BLaER1 treated with 17β-estradiol and CSF1 and Interleukin-3, amounts not matched to agents 10 nM and 100 nM (cell line): ENCODE results near the gene CHAD.
"Not testable (repeated sequence)": the region's sequence is repeated elsewhere in the genome, so short reads cannot be mapped to it uniquely, and the experiment has no call there.

Experiments
- H3K27ac ChIP-seq, 11 experiments: shearing (Covaris generic); formaldehyde crosslinking; 2 replicates each; pipeline ENCODE4 v1.8.1; 2022
- H3K27me3 ChIP-seq, 11 experiments: shearing (Covaris generic); formaldehyde crosslinking; 2 replicates each; pipeline ENCODE4 v1.8.1; 2022
- H3K36me3 ChIP-seq, 11 experiments: shearing (Covaris generic); formaldehyde crosslinking; 2 replicates each; pipeline ENCODE4 v1.8.1; 2022
- H3K4me1 ChIP-seq, 10 experiments: shearing (Covaris generic); formaldehyde crosslinking; 2 replicates each; pipeline ENCODE4 v1.8.1; 2022
- H3K4me2 ChIP-seq, 11 experiments: shearing (Covaris generic); formaldehyde crosslinking; 2 replicates each; pipeline ENCODE4 v1.8.1; 2022
- H3K4me3 ChIP-seq, 10 experiments: shearing (Covaris generic); formaldehyde crosslinking; 2 replicates each; pipeline ENCODE4 v1.8.1; 2022
- H3K9ac ChIP-seq, 11 experiments: shearing (Covaris generic); formaldehyde crosslinking; 2 replicates each; pipeline ENCODE4 v1.8.1; 2022
- H3K9me3 ChIP-seq, 11 experiments: shearing (Covaris generic); formaldehyde crosslinking; replicated peaks in 1 of 11; 2 replicates each; pipeline ENCODE4 v1.8.1; 2022
- H4K20me1 ChIP-seq, 11 experiments: shearing (Covaris generic); formaldehyde crosslinking; 2 replicates each; pipeline ENCODE4 v1.8.1; 2022
- Cebpa-rat ChIP-seq, 11 experiments: shearing (Covaris generic); IDR thresholded peaks; 2 replicates each; pipeline ENCODE4 v1.8.1; 2022

CHAD gene

GRCh38 chr17:50421308-50422051 is 47.2 kb downstream of the CHAD start:
- peak overlapping the region; percentile 74 to 94 (median 84) for H3K4me2 ChIP-seq
- no peaks in the 10 kb centered on the region for H3K27me3 ChIP-seq
- TF ChIP-seq Cebpa-rat (IDR thresholded peaks at IDR 0.05), result no peak
- peaks cover 0 to 22% (median 17%) of the 10 kb centered on the region in 11 experiments; a peak in 19 of 22 replicates for H3K9me3 ChIP-seq
- H3K4me1 ChIP-seq, result peaks cover 43 to 56% (median 47%) of the 10 kb centered on the region in 10 experiments
- no peaks in the 10 kb centered on the region for H4K20me1 ChIP-seq
- H3K36me3 ChIP-seq, result no peaks in the 10 kb centered on the region; a peak in 1 of 22 replicates
- H3K27ac ChIP-seq, result peak overlapping the region; percentile 61 to 89 (median 82)
- peak overlapping the region; percentile 55 to 79 (median 75); a peak in 21 of 22 replicates for H3K9ac ChIP-seq
- peak overlapping the region; percentile 37 to 62 (median 52) for H3K4me3 ChIP-seq

GRCh38 chr17:50420419-50421112 is 48.1 kb downstream of the CHAD start:
- Histone ChIP-seq H3K27me3 (no peaks in the 10 kb centered on the region), H3K36me3 (no peaks in the 10 kb centered on the region; a peak in 1 of 22 replicates), H3K4me1 (peaks cover 40 to 53% (median 44%) of the 10 kb centered on the region in 10 experiments), H3K9ac (peak overlapping the region in 10 of 11 experiments; percentile 55 to 79 (median 75); a peak in 19 of 22 replicates), H3K9me3 (peaks cover 0 to 22% (median 17%) of the 10 kb centered on the region in 11 experiments; a peak in 19 of 22 replicates), H4K20me1 (no peaks in the 10 kb centered on the region), H3K4me3 (peak overlapping the region; percentile 37 to 62 (median 52); a peak in 15 of 20 replicates), H3K4me2 (peak overlapping the region; percentile 74 to 94 (median 84)), H3K27ac (peak overlapping the region; percentile 61 to 89 (median 82); a peak in 20 of 22 replicates)
- TF ChIP-seq Cebpa-rat (IDR thresholded peaks at IDR 0.05), result peak in 4 of 11 experiments; percentile 11 to 63 (median 49); a peak in 3 of 22 replicates

- H3K27me3 ChIP-seq, H3K9ac ChIP-seq, H4K20me1 ChIP-seq, H3K27ac ChIP-seq, H3K4me2 ChIP-seq, H3K4me3 ChIP-seq, H3K36me3 ChIP-seq: not testable (repeated sequence)
- H3K9me3 ChIP-seq, result peaks cover 0 to 22% (median 17%) of the 10 kb centered on the region in 11 experiments; a peak in 19 of 22 replicates
- peaks cover 30 to 44% (median 35%) of the 10 kb centered on the region in 10 experiments for H3K4me1 ChIP-seq
These were observed 49.1 kb downstream of the CHAD start for GRCh38 chr17:50419577-50419976.

- Histone ChIP-seq H4K20me1 (no peaks in the 10 kb centered on the region), H3K27ac (no peak overlapping the region), H3K9me3 (peaks cover 0 to 14% (median 14%) of the 10 kb centered on the region in 11 experiments; a peak in 19 of 22 replicates), H3K9ac (no peak overlapping the region), H3K4me3 (no peak overlapping the region), H3K27me3 (no peaks in the 10 kb centered on the region), H3K4me1 (no peaks in the 10 kb centered on the region; a peak in 1 of 20 replicates), H3K4me2 (no peak overlapping the region), H3K36me3 (no peaks in the 10 kb centered on the region; a peak in 1 of 22 replicates)
- TF ChIP-seq Cebpa-rat (IDR thresholded peaks at IDR 0.05), result no peak
These were observed 53.9 kb downstream of the CHAD start for GRCh38 chr17:50414808-50415207.
